GM15510 (cell line): ENCODE results near the gene TPM4.

ENCODE experiments used
- POLR2A ChIP-seq: IDR thresholded peaks from 3 replicates; pipeline ENCODE4 v1.6.1; 2011; ENCODE audit warnings: borderline replicate concordance; ENCODE audit not compliant: insufficient read length; ENCODE audit errors: extremely low read depth

Gene TPM4

DNA sequence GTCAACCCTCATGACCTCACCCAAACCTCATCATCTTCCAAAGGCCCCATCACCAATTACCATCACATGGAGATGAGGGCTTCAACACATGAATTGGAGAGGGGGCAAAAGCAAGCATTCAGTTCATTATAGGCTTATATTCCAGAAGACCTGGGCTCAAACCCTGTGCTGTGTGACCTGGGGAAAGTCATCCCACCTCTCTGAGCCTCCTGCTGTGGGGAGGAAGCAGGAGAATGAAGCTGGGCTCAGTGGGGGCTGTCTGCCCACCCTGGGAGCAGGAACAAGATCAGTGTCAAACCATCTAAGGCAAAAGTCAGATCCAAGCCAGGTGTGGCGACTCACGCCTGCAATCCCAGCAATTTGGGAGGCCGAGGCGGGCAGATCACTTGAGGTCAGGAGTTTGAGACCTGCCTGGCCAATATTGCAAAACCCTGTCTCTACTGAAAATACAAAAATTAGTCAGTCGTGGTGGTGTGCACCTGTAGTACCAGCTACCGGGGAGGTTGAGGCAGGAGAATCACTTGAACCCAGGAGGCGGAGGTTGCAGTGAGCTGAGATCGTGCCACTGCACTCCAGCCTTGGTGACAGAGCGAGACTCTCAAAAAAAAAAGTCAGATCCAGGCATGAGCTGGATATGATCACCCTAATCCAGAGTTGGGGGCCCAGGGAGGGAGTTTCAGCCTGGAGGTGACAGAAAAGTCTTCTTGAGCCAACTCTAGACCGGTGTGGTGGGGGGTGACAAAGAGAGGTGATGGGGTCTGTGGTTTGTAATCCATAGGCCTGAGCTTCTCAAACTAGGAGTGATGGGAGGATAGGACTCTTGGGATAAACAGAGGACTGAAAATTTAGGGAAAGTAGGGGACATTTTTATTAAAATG, 1.6 kb upstream of the TPM4 start:
- TF ChIP-seq POLR2A = no peak

DNA sequence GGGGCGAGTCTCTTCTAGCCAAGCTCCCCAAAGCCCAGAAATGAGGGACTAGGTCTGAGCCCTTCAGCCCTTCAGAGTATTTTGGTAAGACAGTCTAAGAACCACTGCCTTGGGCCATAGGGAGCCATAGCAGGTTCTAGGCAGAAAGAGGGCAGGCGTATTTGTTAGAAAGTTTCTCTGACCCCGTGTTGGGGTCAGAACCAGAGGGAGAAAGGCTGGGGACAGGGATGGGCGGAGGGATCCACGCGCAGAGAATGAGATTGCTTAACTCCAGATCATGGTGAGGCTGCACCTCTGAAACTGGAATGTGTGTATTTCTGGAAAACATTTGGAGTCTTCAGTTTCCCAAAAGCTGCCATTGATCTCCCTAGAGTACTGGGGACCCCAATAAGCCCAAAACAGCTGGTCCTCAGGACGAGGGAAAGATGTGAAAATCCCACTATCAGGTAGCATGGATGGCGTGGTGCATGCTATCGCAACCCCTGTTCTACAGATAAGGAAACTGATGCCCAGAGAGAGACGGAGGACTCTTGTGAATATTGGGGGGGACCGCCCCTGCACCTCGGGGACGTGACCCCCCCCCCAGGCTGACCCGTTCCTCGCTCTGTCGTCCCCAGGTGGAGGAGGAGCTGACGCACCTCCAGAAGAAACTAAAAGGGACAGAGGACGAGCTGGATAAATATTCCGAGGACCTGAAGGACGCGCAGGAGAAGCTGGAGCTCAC, 703 bp upstream of the TPM4 start:
- TF ChIP-seq POLR2A = no peak

DNA sequence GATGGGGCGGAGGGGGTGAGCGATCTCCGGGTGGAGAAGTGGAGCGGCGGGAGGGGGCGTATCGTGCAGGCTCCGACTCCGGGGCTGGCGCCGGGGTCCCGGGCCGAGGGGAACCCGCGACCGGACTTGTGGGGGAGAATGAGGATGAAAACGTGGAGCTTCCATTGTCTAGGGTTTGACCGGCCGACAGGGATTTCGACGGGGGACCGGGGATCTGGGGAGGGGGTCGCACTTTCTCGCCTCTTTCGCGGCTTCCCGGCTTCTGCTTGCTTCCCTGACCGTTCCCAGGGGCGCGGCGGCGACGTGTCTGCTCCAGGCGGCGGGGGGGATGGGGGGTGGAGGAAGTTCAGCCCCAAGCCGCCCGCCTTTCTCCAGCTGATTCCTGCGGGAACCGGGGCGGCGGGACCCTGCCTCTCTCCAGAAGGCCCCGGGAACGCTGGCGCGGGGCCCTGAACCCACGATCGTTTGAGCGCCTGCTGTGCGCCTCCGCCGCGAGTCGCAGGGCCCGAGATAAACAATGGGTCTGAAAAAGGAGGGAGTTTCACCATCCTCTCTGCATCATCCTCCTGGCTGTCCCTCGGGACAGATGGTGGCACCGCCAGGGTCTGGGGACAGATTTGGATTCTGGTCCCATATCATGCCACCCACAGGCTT, 790 bp downstream of the TPM4 start:
- no peak for TF ChIP-seq POLR2A

DNA sequence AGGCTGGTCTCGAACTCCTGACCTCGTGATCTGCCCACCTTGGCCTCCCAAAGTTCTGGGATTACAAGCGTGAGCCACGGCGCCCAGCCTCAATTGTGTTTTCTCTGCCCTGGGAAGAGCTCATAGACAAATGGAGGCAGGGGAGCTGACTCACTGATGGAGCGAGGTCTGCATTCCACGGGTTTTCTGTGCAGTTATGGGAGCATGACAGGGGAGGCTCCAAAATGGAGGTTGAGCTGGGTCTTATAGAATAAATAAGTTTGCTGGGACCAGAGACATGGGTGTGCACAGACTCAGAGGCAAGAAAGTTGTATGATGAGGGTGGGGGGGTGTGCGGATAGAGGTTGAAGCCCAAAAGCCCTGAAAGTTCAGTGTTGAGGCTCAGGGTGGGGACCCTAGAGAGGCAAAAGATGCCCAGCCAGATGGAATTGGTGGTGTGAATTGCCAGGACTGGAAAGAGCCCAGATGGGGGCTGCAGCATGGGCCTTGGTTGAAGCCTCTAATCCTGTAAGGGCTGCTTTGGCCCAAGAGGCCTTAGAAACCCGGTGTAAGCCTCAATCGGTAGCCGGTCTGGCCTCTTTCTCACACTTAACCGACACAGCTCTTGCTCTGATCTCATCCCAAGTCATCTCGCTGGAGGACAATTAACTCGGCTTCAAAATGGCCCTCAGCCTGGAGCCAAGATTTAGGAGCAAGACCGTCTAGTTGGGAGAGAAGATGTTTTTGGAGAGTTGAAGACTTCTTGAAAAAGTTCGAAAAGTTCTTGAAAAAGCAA, 1.9 kb downstream of the TPM4 start:
- peak; percentile 35 for TF ChIP-seq POLR2A

DNA sequence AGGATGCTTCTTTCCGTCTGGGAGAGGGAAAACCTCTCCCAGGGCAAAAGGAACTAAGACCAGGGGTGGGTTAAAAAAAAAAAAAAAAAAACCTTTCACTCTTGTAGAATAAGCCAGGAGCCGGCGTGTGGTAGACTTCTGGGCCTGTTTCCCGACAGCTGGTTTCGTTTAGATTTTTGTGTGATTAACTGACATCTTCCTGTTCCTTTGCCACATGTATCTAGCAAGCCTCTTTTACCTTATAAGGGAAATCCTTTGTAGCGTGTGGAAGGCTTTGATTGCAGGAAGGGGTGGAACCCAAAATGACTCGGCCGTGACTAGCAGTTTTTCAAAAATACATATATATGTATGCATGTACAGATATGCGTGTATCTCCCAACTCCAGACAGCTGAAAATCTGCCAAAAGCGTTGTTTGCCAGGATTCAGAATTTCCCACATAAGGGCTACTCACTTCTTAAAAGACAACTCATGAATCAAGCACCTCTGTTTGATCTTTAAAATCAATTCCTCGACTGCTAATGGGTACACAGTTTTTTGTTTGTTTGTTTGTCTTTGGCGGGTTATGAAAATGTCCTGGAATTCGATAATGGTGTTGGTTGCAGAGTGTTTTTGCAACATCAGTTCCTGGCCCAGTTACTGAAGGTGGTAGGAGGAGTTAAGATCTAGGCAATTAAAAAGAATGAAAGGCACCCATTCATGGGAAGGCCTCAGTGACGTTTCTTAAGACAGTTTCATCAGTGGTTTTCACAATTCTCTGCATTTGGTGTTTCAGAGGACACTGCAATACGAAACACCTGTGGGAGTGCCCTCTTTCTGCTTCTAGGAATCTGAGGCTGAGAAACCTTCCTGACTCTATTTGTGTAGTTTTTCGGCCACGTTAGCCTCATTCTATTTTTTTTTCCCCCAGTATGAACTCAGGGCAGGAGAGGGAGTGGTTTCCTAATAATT, 2.7 kb downstream of the TPM4 start:
- TF ChIP-seq POLR2A = peak; percentile 41

DNA sequence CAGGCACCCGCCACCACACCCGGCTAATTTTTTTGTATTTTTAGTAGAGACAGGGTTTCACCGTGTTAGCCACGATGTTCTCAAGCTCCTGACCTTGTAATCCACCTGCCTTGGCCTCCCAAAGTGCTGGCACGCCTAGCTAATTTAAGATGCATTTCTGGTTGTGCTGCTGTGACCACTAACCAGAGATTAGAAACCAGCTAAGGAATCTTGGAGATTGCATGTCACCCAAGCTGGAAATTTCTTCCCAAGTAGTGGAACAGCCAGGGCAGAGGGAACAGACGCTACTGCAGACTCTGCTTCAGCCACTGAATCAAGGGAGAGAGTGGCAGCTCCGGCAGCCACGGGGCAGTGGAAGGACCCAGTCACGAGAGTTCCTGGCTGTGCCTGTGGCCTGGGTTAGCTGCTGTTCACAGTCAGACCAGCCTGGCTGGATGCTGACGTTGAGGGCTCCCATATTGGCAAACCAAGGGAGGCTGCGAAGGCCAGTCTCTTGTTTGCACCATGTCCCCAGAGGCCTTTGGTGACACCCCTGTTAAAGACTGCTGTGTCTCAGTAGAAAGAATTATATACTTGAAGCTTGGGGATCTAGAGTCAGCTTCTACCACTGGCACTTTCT, 7.9 kb downstream of the TPM4 start:
- TF ChIP-seq POLR2A = no peak

DNA sequence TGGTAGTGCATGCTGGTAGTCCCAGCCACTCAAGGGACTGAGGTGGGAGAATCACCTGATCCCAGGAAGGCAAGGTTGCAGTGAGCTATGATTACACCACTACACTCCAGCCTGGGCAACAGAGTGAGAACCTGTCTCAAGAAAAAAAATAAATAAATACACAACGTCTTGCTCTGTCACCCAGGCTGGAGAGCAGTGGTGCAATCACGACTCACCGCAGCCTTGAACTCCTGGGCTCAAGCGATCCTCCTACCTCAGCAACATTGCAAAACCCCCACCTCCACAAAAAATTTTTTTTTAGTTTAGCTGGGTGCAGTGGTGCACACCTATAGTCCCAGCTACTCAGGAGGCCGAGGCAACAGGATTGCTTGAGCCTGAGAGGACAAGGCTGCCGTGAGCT, 8.8 kb downstream of the TPM4 start:
- no peak for TF ChIP-seq POLR2A

DNA sequence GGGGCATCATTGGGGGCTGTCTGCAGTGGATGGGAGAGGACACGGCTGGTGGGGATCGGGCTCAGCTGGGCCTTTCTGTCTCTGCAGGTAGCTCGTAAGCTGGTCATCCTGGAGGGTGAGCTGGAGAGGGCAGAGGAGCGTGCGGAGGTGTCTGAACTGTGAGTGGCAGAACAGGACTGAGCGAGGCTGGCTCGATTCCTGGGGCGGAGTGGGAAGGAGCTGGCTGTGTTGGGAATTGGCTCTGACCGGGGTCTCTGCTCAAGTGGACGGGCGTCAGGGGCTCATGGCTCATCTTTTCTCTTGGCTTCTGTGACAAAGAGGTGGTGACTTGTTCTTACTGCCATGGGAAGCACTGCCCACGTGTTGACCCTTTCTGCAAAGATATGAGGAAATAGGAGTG, 11.6 kb downstream of the TPM4 start:
- no peak for TF ChIP-seq POLR2A

DNA sequence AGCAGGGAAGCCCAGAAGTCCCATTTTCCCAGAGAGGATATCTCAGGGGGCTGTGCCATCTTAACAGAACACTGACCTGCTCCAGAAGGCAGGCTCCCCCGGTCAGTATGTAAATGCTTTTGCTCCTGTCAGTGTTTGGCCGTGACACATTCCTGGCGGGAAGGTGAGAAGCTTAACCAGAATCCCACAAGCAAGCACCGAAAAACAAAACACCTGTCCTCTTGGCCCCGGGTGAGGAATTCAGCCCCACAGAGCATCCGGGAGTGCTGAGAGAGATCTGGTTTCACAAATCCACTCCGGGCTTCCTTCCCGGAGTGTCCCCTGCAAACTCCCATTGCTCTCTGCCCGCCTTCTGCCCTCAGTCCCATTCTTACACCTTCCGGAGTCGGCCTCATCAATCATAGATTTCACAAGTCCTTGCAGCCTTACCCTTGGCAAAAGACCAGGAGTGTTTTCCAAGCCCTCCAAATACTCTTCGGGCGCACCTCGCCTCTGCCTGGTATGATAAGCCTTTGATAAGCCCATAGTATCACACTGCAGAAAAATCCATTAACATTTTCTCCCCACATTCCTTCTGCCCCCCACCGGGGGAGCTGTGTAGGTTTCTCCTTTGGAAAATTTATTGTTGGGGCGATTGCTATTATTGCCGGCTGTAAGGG, 12.2 kb downstream of the TPM4 start:
- TF ChIP-seq POLR2A = no peak

DNA sequence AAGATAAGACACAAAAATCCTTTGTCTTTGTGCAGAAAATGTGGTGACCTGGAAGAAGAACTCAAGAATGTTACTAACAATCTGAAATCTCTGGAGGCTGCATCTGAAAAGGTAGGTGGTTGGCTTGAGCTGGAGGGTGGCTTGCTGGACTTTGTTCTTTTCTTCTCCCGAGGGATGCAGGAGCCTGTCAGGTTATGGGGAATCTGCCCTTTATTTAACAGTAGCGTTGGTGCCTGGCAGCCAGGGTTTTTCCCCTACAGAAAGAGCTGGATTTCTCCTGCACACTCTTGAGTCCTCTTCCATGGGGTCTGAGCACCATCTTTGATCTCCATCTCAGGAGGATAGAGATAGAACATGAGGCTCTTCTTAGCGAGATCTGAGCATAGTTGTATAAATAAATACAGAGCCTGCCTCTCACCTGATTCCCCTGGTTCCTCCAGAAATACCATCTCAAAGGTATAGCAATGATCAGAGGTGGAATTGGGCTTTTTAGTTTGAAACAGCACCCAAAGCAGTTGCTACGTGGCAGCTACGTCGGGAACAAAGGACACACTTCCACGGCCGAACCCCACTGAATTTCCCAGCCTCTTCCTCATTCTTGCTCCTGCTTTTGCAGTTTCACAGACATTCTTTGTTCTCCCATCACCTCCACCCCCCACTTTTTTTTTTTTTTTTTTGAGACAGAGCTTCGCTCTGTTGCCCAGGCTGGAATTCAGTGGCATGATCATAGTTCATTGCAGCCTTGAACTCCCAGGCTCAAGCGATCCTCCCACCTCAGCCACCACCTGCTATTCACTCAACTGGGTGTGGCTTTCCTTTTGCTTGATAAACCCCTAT, 12.9 kb downstream of the TPM4 start:
- TF ChIP-seq POLR2A = no peak

DNA sequence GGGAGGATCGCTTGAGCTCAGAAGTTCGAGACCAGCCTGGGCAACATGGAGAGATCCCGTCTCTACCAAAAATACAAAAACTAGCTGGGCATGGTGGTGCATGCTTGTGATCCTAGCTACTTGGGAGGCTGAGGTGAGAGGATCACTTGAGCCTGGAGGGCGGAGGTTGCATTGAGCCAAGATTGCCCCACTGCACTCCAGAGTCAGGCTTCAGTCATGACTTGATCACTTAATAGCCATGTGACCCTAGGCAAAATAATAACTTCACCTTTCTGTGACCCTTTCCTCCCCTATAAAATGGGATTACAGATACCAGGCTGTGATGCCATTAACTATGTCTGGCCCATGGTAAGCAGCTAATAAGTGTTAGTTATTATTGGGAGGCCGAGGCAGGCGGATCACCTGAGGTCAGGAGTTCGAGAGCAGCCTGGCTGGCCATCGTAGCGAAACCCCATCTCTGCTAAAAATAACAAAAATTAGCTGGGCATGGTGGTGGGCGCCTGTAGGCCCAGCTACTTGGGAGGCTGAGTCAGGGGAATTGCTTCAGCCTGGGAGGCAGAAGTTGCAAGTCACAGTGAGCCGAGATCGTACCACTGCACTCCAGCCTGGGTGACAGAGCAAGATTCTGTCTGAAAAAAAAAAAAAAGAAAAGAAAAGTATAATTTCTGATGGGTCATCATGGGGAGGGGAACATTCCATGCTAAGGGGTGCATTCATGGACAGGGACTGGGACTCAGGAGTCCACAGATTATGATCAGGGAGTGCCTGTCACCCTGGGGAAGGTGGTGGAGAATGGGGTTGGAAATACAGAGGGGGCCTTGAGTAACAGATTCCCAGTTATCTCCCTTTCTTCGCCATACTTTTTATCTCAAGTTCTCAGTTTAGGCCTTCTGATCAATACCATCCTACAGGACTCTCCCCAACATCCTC, 15.5 kb downstream of the TPM4 start:
- peak; percentile 6 for TF ChIP-seq POLR2A

DNA sequence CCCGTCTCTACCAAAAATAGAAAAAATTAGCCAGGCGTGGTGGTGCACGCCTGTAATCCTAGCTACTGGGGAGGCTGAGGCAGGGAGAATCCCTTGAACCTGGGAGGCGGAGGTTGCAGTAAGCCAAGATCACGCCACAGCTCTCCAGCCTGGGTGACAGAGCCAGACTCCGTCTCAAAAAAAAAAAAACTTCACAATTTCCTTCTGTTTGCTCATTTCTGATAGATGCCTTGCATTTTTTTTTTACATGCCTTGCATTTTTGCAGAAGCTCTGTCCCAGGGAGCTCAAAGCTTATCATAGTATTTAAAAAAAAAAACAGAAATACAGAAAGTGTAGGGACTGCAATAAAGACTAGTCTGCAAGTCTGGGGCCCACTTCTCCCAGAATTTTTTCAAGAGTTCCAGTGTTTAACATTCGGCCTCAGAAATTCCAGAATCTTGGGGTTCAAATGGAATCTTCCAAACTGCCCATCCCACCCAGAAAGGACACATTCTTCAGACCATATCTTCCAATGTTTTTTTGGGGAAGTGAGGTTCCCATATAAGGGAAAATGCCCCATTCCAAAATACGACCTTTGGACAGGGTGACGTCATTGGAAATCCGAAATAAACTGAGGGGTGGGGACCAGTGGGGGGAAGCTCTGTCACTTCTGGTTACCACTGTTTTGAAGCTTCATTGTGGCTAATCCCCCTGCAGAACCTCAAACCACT, 18.2 kb downstream of the TPM4 start:
- TF ChIP-seq POLR2A = no peak
